ENCODE data around the gene TMEM145.
A peak's percentile ranks its signal among the peaks of the same experiment; 100 is the strongest.

The TMEM145 gene

DNA sequence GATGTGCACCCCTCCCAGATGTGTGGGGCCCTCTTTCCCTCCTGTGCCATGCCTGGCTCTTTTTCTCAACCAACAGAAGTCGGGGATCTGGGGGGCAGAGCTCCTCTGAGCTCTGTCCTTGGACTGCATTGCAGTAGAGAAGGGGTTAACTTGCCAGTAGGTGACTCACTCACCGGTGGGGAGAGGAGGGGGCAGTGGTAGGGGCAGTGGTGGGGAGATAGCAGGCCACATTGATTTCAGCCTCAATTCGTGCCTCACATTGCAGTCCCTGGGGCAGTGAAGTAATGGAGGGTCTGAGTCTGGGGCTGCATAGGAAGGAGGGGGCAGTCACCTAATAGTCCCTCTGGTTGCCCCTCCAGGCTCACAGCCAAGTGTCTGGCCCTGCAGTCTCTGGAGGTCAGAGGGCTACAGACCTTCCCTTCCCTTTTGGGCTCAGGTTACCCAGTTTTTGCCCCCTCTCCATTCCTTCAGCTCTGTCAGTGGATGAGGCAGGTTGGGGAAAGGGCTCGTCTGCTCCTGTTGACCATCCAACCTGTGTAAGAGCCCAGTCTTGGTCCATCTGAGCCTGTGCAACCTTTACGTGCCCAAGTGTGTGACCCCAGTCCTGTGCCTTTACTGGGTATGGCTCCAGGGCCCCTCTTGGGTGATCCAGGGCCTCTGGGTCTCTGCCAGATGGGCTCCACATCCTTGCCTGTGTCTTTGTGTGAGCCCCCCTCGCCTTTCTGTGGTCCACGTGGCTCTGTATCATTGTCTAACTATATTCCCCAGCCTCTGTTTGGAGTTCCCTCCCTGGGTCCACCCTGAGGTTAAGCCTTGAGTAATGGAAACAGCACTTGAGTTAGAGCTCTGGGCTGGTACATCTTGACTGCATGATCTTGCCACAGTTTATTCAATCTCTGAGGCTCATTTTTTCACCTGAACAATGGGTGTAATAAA lies 31.0 kb upstream of the TMEM145 start:
- no peak for ATAC-seq (replicated peaks)
- peak overlapping the region; percentile 87 for H3K27ac Mint-ChIP-seq

DNA sequence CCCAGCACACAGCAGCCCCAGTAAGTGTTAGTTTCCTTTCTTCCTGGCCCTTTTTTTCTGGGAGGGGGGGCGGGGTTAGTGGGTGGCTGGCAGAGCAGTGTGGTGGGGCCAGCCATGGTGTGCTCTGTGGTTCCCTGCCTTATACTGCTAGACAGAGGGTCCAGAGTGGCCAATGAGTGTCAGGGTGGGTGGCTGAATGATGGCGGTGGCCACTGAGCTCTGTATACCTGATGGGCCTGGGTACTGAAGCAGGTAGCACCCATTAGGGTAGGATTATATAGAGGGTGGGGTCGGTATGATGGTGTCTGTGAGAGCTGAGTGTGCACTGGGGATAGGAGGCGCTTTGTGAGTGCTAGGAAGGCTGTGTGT lies 30.3 kb upstream of the TMEM145 start:
- ATAC-seq (replicated peaks) (no peak), DNase-seq (no peak)
- no peaks in the 10 kb centered on the region for H3K9me3 Mint-ChIP-seq
- no peak overlapping the region for H3K27ac Mint-ChIP-seq
- no peaks in the 10 kb centered on the region for H3K27me3 Mint-ChIP-seq
- H3K36me3 Mint-ChIP-seq, result peaks cover 4 to 10% of the 10 kb centered on the region in 2 donors
- no peak overlapping the region for H3K4me3 Mint-ChIP-seq
- peaks cover 41 to 45% of the 10 kb centered on the region in 2 donors for H3K4me1 Mint-ChIP-seq

More for the DNA sequence above, 31.0 kb upstream of the TMEM145 start:
- Mint-ChIP-seq H3K9me3 (no peaks in the 10 kb centered on the region), H3K4me3 (peak overlapping the region; percentile 87 to 89), H3K27me3 (no peaks in the 10 kb centered on the region), H3K4me1 (peaks cover 47% of the 10 kb centered on the region in 2 donors), H3K36me3 (peaks cover 4 to 10% of the 10 kb centered on the region in 2 donors)
- DNase-seq, result no peak

DNA sequence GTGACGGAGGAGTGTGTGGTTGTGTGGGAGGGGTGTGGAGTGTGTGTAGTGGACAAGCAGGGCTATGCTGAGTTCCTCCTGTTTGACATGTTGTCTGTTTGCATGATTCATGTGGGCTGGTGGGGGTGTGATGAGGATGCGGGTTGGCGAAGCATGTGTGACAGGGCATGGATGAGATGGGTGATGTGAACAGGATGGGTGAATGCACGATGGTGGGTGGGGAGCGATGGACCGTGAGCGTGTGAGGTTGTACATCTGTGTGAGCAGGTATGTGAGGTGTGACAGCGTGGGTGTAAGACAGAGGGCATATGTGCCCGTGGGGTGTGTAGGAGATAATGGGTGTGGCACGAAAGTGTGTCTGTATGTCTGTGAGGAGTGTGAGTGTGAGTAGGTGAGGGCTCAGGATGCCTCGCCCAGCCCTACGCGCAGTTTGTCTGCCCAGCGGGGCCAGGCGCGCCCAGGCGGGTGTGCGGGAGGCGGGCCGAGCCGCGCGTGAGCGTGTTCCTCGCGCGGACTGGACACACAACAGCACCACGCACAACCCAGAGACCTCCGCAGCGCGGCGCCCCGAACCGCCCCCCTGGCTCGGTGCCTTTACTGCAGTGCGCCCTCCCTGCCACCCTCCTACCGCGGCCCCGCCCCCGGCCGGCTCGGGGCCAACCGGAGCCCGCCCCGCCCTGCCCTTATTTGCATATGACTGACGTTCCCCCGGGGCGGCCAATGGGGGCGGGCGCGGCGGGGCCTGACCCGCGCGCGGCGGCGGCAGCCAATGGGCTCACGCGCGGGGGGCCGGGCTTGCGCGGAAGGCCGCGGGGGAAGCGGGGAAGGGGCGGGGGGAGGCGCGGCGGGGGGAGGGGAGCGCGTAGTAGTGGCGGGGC lies 29.7 kb upstream of the TMEM145 start:
- Mint-ChIP-seq H3K9me3 (no peaks in the 10 kb centered on the region), H3K27ac (no peak overlapping the region), H3K36me3 (peaks cover 5 to 12% of the 10 kb centered on the region in 2 donors), H3K27me3 (no peaks in the 10 kb centered on the region), H3K4me3 (no peak overlapping the region), H3K4me1 (peaks cover 37 to 43% of the 10 kb centered on the region in 2 donors)
- peak; percentile 50 to 60 for ATAC-seq (replicated peaks)
- peak; percentile 89 for DNase-seq

DNA sequence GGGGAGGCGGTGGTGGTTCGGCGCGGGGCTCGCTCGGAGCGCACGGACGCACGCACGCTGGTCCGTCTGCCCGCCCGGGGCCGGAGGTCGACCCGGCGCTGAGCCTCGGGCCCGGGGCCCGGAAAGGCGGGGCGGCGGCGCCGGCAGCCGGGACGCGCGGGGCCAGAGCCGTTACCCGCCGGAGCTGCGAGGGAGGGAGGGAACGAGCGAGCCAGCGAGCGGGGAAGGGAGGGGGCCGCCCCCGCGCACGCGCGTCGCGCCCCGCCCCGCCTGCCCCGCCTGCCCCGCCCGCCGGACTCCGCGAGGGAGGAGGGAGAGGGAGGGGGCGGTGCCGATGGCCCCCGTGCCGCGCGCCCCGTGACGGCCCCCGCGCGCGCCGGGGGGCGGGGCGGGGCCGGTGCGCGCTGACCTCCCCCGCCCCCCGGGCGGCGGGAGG lies 29.0 kb upstream of the TMEM145 start:
- Mint-ChIP-seq H3K36me3 (peaks cover 6 to 14% of the 10 kb centered on the region in 2 donors), H3K4me3 (no peak overlapping the region)
- ATAC-seq (replicated peaks), result peak; percentile 4 to 28

GRCh38 chr19:42284591-42285341 lies 28.3 kb upstream of the TMEM145 start:
- no peaks in the 10 kb centered on the region for H3K9me3 Mint-ChIP-seq
- peaks cover 27 to 32% of the 10 kb centered on the region in 2 donors for H3K4me1 Mint-ChIP-seq
- peaks cover 8 to 17% of the 10 kb centered on the region in 2 donors for H3K36me3 Mint-ChIP-seq
- ATAC-seq (replicated peaks), result no peak
- peak overlapping the region; percentile 92 to 93 for H3K4me3 Mint-ChIP-seq
- DNase-seq, result no peak
- peak overlapping the region; percentile 89 for H3K27ac Mint-ChIP-seq
- H3K27me3 Mint-ChIP-seq, result no peaks in the 10 kb centered on the region

More for the DNA sequence above, 29.0 kb upstream of the TMEM145 start:
- Mint-ChIP-seq H3K9me3 (no peaks in the 10 kb centered on the region), H3K4me1 (peaks cover 34 to 38% of the 10 kb centered on the region in 2 donors), H3K27me3 (no peaks in the 10 kb centered on the region), H3K27ac (no peak overlapping the region)
- DNase-seq, result peak; percentile 75

- H3K9me3 Mint-ChIP-seq, result no peaks in the 10 kb centered on the region
- H3K4me3 Mint-ChIP-seq, result peak overlapping the region; percentile 92 to 93
- H3K36me3 Mint-ChIP-seq, result peaks cover 9 to 18% of the 10 kb centered on the region in 2 donors
- no peaks in the 10 kb centered on the region for H3K27me3 Mint-ChIP-seq
- DNase-seq (peak; percentile 39), ATAC-seq (replicated peaks) (peak in 1 of 2 donors; percentile 7)
- H3K27ac Mint-ChIP-seq, result peak overlapping the region; percentile 85
- H3K4me1 Mint-ChIP-seq, result peaks cover 26 to 32% of the 10 kb centered on the region in 2 donors
These were observed 27.6 kb upstream of the TMEM145 start for GRCh38 chr19:42285541-42285941.

GRCh38 chr19:42285988-42286348 lies 27.1 kb upstream of the TMEM145 start:
- H3K27me3 Mint-ChIP-seq, result no peaks in the 10 kb centered on the region
- no peak for DNase-seq
- H3K9me3 Mint-ChIP-seq, result no peaks in the 10 kb centered on the region
- peaks cover 26 to 32% of the 10 kb centered on the region in 2 donors for H3K4me1 Mint-ChIP-seq
- peaks cover 12 to 18% of the 10 kb centered on the region in 2 donors for H3K36me3 Mint-ChIP-seq
- peak overlapping the region; percentile 92 to 93 for H3K4me3 Mint-ChIP-seq
- H3K27ac Mint-ChIP-seq, result peak overlapping the region; percentile 85
- no peak for ATAC-seq (replicated peaks)

- Mint-ChIP-seq H3K27ac (peak overlapping the region; percentile 85), H3K9me3 (no peaks in the 10 kb centered on the region), H3K4me1 (peaks cover 29 to 30% of the 10 kb centered on the region in 2 donors), H3K27me3 (no peaks in the 10 kb centered on the region), H3K4me3 (peak overlapping the region; percentile 92 to 93), H3K36me3 (peaks cover 15 to 22% of the 10 kb centered on the region in 2 donors)
- ATAC-seq (replicated peaks) (no peak), DNase-seq (no peak)
These were observed 26.6 kb upstream of the TMEM145 start for GRCh38 chr19:42286349-42287016.

- Mint-ChIP-seq H3K4me3 (peak overlapping the region; percentile 21 to 42), H3K27ac (no peak overlapping the region), H3K36me3 (peaks cover 19 to 28% of the 10 kb centered on the region in 2 donors), H3K4me1 (peaks cover 27 to 31% of the 10 kb centered on the region in 2 donors), H3K9me3 (no peaks in the 10 kb centered on the region), H3K27me3 (no peaks in the 10 kb centered on the region)
- no peak for DNase-seq
- ATAC-seq (replicated peaks), result no peak
These were observed 25.9 kb upstream of the TMEM145 start for GRCh38 chr19:42287017-42287826.

GRCh38 chr19:42287827-42288107 lies 25.3 kb upstream of the TMEM145 start:
- Mint-ChIP-seq H3K27me3 (no peaks in the 10 kb centered on the region), H3K27ac (no peak overlapping the region), H3K9me3 (no peaks in the 10 kb centered on the region), H3K4me1 (peaks cover 24 to 31% of the 10 kb centered on the region in 2 donors), H3K36me3 (peaks cover 22 to 33% of the 10 kb centered on the region in 2 donors), H3K4me3 (no peak overlapping the region)
- DNase-seq, result no peak
- ATAC-seq (replicated peaks), result no peak

- Mint-ChIP-seq H3K9me3 (no peaks in the 10 kb centered on the region), H3K4me3 (no peak overlapping the region), H3K4me1 (peaks cover 27 to 31% of the 10 kb centered on the region in 2 donors), H3K27me3 (no peaks in the 10 kb centered on the region), H3K36me3 (peaks cover 24 to 38% of the 10 kb centered on the region in 2 donors), H3K27ac (peak overlapping the region; percentile 73)
- ATAC-seq (replicated peaks), result no peak
- DNase-seq, result no peak
These were observed 24.7 kb upstream of the TMEM145 start for GRCh38 chr19:42288387-42288786.

- no peaks in the 10 kb centered on the region for H3K9me3 Mint-ChIP-seq
- DNase-seq, result no peak
- H3K27ac Mint-ChIP-seq, result no peak overlapping the region
- H3K4me3 Mint-ChIP-seq, result no peak overlapping the region
- no peak for ATAC-seq (replicated peaks)
- peaks cover 24 to 43% of the 10 kb centered on the region in 2 donors for H3K36me3 Mint-ChIP-seq
- H3K27me3 Mint-ChIP-seq, result no peaks in the 10 kb centered on the region
- H3K4me1 Mint-ChIP-seq, result peaks cover 28 to 31% of the 10 kb centered on the region in 2 donors
These were observed 24.1 kb upstream of the TMEM145 start for GRCh38 chr19:42288881-42289555.

Measured in stimulated activated naive B cell treated with anti-CD40 and anti-IgM and Interleukin-4, amounts not matched to agents 10 μg/mL and 1 μg/mL and 100 μg/mL, for 72 hours (primary cell).